ENCODE measurements around the gene ECE1.

- TF ChIP-seq CTCF (IDR thresholded peaks at IDR 0.05 in 8 of 11, conservative IDR thresholded peaks at IDR 0.05 in 3 of 11) = no peak
- TF ChIP-seq POLR2A (IDR thresholded peaks at IDR 0.05) = no peak
Observed at GRCh38 chr1:21262293-21263051, 27.8 kb downstream of the ECE1 start.

Data from spleen (tissue), 7 donors.